Measurements from ENCODE around the gene LSAMP.
"Not testable (repeated sequence)": the region's sequence is repeated elsewhere in the genome, so short reads cannot be mapped to it uniquely, and the experiment has no call there.

Gene LSAMP

GRCh38 chr3:115825046-115825445, 620.2 kb downstream of the LSAMP start:
- no peak for FAIRE-seq

- no peak for FAIRE-seq
Observed at GRCh38 chr3:115823083-115823482, 622.2 kb downstream of the LSAMP start.

- FAIRE-seq, result no peak
Observed at GRCh38 chr3:115822579-115822978, 622.7 kb downstream of the LSAMP start.

GRCh38 chr3:115819785-115820384, 625.4 kb downstream of the LSAMP start:
- FAIRE-seq, result peak; percentile 97

GRCh38 chr3:115814778-115815380, 630.4 kb downstream of the LSAMP start:
- FAIRE-seq, result peak; percentile 83

- FAIRE-seq, result no peak
Observed at GRCh38 chr3:115814006-115814405, 631.3 kb downstream of the LSAMP start.

- no peak for FAIRE-seq
Observed at GRCh38 chr3:115808816-115809215, 636.5 kb downstream of the LSAMP start.

- no peak for FAIRE-seq
Observed at GRCh38 chr3:115808244-115808643, 637.0 kb downstream of the LSAMP start.

GRCh38 chr3:115806501-115806900, 638.8 kb downstream of the LSAMP start:
- FAIRE-seq, result no peak

GRCh38 chr3:115805520-115805919, 639.8 kb downstream of the LSAMP start:
- no peak for FAIRE-seq

GRCh38 chr3:115804713-115805119, 640.6 kb downstream of the LSAMP start:
- FAIRE-seq, result no peak

- no peak for FAIRE-seq
Observed at GRCh38 chr3:115804200-115804599, 641.1 kb downstream of the LSAMP start.

GRCh38 chr3:115803661-115804060, 641.6 kb downstream of the LSAMP start:
- FAIRE-seq, result no peak

GRCh38 chr3:115800489-115801075, 644.7 kb downstream of the LSAMP start:
- no peak for FAIRE-seq

GRCh38 chr3:115800065-115800464, 645.2 kb downstream of the LSAMP start:
- FAIRE-seq, result not testable (repeated sequence)

GRCh38 chr3:115792206-115792955, 652.9 kb downstream of the LSAMP start:
- FAIRE-seq, result no peak

- not testable (repeated sequence) for FAIRE-seq
Observed at GRCh38 chr3:115791271-115792153, 653.8 kb downstream of the LSAMP start.

GRCh38 chr3:115790759-115791158, 654.5 kb downstream of the LSAMP start:
- FAIRE-seq, result no peak

GRCh38 chr3:115789481-115789880, 655.8 kb downstream of the LSAMP start:
- FAIRE-seq, result no peak

GRCh38 chr3:115788921-115789470, 656.3 kb downstream of the LSAMP start:
- FAIRE-seq, result no peak

GRCh38 chr3:115787818-115788217, 657.5 kb downstream of the LSAMP start:
- no peak for FAIRE-seq

- no peak for FAIRE-seq
Observed at GRCh38 chr3:115785782-115786181, 659.5 kb downstream of the LSAMP start.
